ENCODE results near the gene SPATA45. TPM values are rescaled to one million over a fixed set of nuclear protein-coding genes. Genes with fewer than 3 reads are reported as not detected.

SPATA45 gene
- total and polyA plus RNA-seq, 4 donors = 0.28 TPM; not detected in 3

GRCh38 chr1:212805767-212806166 is 41.7 kb downstream of the SPATA45 start:
- peaks cover 0 to 13% (median 9%) of the 10 kb centered on the region in 4 donors for H3K36me3 ChIP-seq (ENCODE audit: control insufficient read depth in 4 of 4, insufficient read depth in 3 of 4, low read depth in 1 of 4, low read length in 3 of 4)

GRCh38 chr1:212797681-212798080 is 49.8 kb downstream of the SPATA45 start:
- H3K27me3 ChIP-seq (ENCODE audit: control insufficient read depth in 4 of 4, insufficient read depth in 4 of 4, low read length in 3 of 4) = no peaks in the 10 kb centered on the region
- DNase-seq (ENCODE audit: low spot score) = no peak
- H3K4me1 ChIP-seq (ENCODE audit: control insufficient read depth in 4 of 4, insufficient read depth in 4 of 4, low read length in 3 of 4) = peaks cover 2 to 4% (median 3%) of the 10 kb centered on the region in 4 donors
- H3K4me3 ChIP-seq (ENCODE audit: low read depth in 1 of 3, low read length in 3 of 3) = no peak overlapping the region
- H3K9ac ChIP-seq (ENCODE audit: low read depth in 1 of 2, low read length in 2 of 2) = no peak overlapping the region
- H3K36me3 ChIP-seq (ENCODE audit: control insufficient read depth in 4 of 4, insufficient read depth in 3 of 4, low read depth in 1 of 4, low read length in 3 of 4) = peaks cover 0 to 26% (median 10%) of the 10 kb centered on the region in 4 donors
- TF ChIP-seq JUND (IDR thresholded peaks at IDR 0.05) (no peak), HNF4G (IDR thresholded peaks at IDR 0.05) (no peak), HNF4A (conservative IDR thresholded peaks at IDR 0.05) (no peak), RXRA (IDR thresholded peaks at IDR 0.05) (no peak), TAF1 (conservative IDR thresholded peaks at IDR 0.05) (no peak), YY1 (IDR thresholded peaks at IDR 0.05) (no peak)
- WGBS = 94% methylated on average over 3 of the region's 3 CpGs
- no peak overlapping the region for H3K27ac ChIP-seq (ENCODE audit: low read depth in 1 of 2, low read length in 2 of 2)
- H3K9me3 ChIP-seq (ENCODE audit: control insufficient read depth in 4 of 4, low read length in 3 of 4) = no peaks in the 10 kb centered on the region

More at GRCh38 chr1:212805767-212806166, 41.7 kb downstream of the SPATA45 start:
- no peaks in the 10 kb centered on the region for H3K4me1 ChIP-seq (ENCODE audit: control insufficient read depth in 4 of 4, insufficient read depth in 4 of 4, low read length in 3 of 4)
- H3K27ac ChIP-seq (ENCODE audit: low read depth in 1 of 2, low read length in 2 of 2) = no peak overlapping the region
- H3K9me3 ChIP-seq (ENCODE audit: control insufficient read depth in 4 of 4, low read length in 3 of 4) = no peaks in the 10 kb centered on the region
- TF ChIP-seq FOXA1 (IDR thresholded peaks at IDR 0.05) = no peak
- TF ChIP-seq ZBTB33 (IDR thresholded peaks at IDR 0.05) = no peak
- no peak for TF ChIP-seq REST (IDR thresholded peaks at IDR 0.05)
- TF ChIP-seq HNF4A (conservative IDR thresholded peaks at IDR 0.05) = no peak
- TF ChIP-seq MAX (IDR thresholded peaks at IDR 0.05) = no peak
- TF ChIP-seq RXRA (IDR thresholded peaks at IDR 0.05) = no peak
- TF ChIP-seq YY1 (IDR thresholded peaks at IDR 0.05) = no peak
- TF ChIP-seq EGR1 (IDR thresholded peaks at IDR 0.05; ENCODE audit: low read depth in 2 of 2) = no peak
- no peak overlapping the region for H3K4me3 ChIP-seq (ENCODE audit: low read depth in 1 of 3, low read length in 3 of 3)
- WGBS = 91% methylated on average over 3 of the region's 3 CpGs
- no peaks in the 10 kb centered on the region for H3K27me3 ChIP-seq (ENCODE audit: control insufficient read depth in 4 of 4, insufficient read depth in 4 of 4, low read length in 3 of 4)
- DNase-seq (ENCODE audit: low spot score) = no peak
- H3K9ac ChIP-seq (ENCODE audit: low read depth in 1 of 2, low read length in 2 of 2) = no peak overlapping the region

- Histone ChIP-seq H3K4me1 (ENCODE audit: control insufficient read depth in 4 of 4, insufficient read depth in 4 of 4, low read length in 3 of 4) (peaks cover 3 to 18% (median 15%) of the 10 kb centered on the region in 4 donors), H3K9me3 (ENCODE audit: control insufficient read depth in 4 of 4, low read length in 3 of 4) (no peaks in the 10 kb centered on the region), H3K27ac (ENCODE audit: low read depth in 1 of 2, low read length in 2 of 2) (no peak overlapping the region), H3K27me3 (ENCODE audit: control insufficient read depth in 4 of 4, insufficient read depth in 4 of 4, low read length in 3 of 4) (no peaks in the 10 kb centered on the region), H3K4me3 (ENCODE audit: low read depth in 1 of 3, low read length in 3 of 3) (no peak overlapping the region), H3K36me3 (ENCODE audit: control insufficient read depth in 4 of 4, insufficient read depth in 3 of 4, low read depth in 1 of 4, low read length in 3 of 4) (peaks cover 0 to 16% (median 7%) of the 10 kb centered on the region in 4 donors), H3K9ac (ENCODE audit: low read depth in 1 of 2, low read length in 2 of 2) (no peak overlapping the region)
- WGBS = 69% methylated on average over 1 of the region's 1 CpG
- TF ChIP-seq HNF4G (IDR thresholded peaks at IDR 0.05) (no peak), YY1 (IDR thresholded peaks at IDR 0.05) (peak; percentile 39), RXRA (IDR thresholded peaks at IDR 0.05) (no peak)
- no peak for DNase-seq (ENCODE audit: low spot score)
Observed at GRCh38 chr1:212794561-212795014, 52.9 kb downstream of the SPATA45 start.

All from liver (tissue), 9 donors.